GM19397 (cell line): ENCODE data around the gene P2RY1.

Source experiments
- ATAC-seq: cut with Tn5 transposase; IDR thresholded peaks from one replicate; pipeline ENCODE4 v1.9.1; 2021; ENCODE audit warnings: mild to moderate bottlenecking, moderate library complexity; ENCODE audit not compliant: unreplicated experiment

Gene P2RY1, protein sequence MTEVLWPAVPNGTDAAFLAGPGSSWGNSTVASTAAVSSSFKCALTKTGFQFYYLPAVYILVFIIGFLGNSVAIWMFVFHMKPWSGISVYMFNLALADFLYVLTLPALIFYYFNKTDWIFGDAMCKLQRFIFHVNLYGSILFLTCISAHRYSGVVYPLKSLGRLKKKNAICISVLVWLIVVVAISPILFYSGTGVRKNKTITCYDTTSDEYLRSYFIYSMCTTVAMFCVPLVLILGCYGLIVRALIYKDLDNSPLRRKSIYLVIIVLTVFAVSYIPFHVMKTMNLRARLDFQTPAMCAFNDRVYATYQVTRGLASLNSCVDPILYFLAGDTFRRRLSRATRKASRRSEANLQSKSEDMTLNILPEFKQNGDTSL

DNA sequence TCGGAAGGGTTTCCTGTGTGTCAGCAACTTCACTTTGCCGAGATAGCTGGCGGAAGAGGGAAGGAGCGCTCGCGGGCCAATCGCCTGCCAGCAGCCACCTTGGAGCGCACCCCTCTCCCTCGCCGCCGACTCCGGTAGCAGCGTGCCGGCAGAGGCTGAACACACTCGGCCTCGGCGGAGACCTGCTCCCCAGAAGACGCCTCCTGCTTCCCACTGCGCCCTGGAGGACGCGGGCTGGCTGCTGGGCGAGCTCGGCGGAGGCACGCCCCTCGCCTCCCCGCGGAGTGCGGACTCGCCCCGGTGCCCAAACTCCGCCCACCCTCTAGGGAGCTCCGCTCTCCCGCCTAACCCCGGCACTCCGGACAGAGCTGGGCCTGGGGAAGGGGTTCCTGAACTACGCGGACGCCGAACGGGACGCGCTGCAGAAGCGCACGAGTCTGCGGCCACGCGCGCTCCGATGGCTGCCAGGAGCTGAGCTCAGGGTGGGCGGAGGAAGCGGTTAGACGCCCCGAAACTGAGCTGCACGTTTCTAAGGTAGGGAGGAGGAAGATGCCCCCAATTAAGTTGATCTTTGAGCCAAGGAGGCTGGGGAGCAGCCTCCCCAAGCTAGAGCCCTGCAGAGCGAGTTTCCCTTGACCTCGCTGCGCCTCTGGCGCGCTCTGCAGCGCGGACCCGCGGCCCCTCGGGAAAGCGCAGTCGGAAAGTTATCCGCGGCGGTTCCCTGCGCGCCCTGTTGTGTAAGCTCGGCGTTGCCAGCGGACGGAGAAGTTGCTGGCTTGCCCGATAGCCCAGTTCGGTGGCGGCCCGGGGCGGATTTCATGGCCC is at the start of gene P2RY1:
Gene P2RY1, plus strand, starts transcription at position 356 of the 825 bp plus-strand sequence. CDS start 652 bp downstream, outside the sequence.
- peak; percentile 76 for ATAC-seq

DNA sequence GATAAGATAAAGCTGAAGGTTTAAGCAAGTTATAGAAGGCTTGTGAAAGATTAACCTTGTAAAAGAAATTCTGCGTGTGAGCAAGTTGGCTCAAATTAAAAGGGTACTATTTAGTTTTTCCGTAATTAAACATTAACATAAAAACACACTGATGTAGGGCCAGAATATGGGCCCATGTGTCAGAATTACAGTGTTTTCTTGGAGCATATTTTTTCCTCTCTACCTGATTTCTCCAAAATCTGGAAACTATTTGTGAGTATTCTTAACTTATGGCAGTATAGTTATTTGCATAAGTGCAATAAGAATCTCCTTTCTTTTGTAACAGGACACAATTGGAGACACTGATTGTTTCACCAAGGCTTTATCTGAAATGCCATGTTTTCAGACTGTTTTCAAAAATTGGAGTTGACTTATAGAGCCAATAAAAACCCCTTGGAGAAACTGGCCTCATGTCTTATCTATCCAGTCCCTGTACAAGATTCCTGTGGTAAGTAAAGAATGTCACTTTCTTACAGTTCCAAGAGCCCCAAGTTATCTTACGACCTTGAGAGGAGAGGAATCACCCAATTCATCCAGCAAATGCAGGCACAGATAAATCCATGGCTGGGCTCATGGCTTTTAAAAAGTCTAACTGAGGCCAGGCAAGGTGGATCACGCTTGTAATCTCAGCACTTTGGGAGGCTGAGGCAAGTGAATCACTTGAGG is 47.8 kb upstream of the P2RY1 start:
- ATAC-seq, result no peak

DNA sequence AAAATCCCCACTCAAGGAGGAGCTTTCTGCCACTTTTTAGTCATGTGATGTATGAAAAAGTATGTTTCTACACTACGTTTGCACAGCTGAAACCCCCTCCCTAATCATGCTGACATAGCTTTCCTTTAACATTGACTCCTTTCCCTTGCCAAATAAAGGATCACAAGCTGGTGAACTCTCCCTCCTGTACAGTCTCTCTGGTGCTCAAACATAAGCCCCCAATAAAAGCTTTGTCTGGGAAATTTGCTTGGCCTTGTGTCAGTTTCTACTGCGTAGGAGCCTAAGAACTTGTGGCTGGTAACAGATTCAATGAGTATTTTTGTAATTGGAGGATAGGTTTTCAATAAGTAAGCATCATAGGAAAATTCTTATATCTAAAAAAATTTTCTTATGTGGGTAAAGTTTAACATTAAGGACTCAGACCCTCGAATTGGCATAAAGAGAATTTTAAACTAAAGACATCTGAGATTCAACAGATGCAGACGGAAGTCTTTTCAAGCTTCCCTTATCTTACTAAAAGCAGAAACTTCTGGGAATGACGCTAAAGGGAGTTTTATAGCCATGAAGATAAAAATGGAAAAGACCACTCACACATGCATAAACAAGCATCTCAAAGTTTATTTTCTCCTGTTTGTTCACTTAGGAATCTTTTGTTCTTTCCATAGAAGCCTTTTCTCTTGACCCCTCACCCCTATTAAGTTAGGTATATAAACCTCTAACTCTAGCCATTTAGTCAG is 44.1 kb upstream of the P2RY1 start:
- no peak for ATAC-seq

GRCh38 chr3:152793969-152794368 is 41.0 kb upstream of the P2RY1 start:
- no peak for ATAC-seq

DNA sequence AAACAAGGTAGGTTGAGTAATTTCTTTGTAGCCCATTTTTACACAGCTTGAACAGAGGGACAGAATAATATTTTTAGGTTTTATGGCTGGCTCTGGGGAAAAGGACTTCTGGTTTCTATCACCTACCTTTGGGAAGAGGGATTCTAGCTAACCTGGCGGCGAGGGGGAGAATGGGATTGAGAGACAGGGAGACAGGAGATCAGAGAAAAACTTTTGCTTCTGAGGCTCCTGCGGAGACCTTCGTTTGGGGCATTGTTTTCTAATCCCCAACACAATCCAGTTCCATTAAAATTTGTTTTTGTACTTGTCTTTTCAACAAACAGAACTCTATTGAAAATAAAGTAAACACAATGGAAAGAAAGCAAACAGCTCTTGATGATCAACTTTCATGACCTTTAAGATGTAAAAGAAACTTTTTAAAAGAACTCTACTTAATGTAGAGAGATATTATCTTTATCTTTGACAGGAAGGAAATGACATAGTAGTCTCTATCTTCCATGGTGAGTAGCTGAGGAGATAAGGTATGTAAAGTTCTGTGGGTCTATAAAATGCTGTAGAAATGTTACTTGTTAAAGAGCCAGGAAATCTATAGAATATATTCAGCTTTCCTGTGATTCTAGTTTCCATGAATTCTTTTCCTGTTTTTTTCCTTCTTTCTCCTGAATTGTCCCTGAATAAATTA is 37.0 kb upstream of the P2RY1 start:
- no peak for ATAC-seq

DNA sequence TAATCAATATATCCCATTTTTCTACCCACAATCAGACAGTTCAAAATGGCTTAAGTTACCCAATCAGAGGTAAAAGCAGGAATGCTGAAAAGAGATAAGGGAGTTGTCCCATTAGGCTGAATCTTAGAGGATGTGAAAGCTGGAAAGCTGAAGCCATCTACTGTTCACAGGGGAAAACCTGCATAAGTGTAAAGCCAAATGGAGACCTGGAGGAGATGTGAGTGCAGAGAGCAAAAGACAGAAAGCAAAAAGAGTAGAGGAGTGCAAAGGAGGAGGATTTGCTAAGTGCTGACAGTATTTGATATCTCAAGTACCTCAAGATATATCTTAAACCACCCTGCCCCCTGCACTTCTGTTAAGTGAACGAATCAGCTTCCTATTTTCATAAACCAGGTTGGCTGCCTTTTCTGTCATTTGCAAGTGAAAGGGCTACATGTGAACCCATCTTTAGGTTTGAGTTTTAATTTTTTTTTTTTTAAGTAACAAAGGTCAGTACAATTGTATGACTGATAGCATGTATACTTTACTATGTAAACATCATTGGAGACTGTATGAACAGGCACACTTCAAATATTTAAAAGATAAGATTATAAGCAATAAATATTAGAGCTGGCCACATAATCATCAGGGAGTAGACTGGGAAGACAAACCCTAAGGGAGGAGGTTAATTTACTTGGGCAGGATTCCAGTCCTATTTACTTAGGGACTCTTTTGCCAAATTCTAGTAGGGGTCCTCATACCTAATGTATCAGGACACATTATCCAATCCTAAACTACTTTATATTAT is 22.8 kb upstream of the P2RY1 start:
- no peak for ATAC-seq

DNA sequence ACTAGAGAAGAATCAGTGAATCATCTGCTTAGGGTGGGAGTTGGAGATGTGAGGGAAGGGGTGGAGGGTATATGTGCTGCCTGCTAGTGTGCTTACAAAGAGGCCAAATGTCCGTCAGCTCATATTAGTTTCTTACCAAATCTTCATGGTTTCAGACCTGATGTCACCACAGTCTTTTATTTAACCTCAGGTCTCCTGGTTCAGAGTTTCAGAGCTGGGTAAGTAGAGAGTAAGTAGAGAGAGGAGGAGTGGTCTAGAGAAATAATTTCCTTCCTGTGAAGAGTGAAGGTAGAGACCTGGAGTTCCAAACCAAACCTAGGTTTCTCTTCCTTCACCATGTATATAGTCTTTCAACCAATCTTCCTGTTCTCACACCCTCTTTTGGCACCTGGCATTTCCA is 17.5 kb upstream of the P2RY1 start:
- ATAC-seq, result no peak

DNA sequence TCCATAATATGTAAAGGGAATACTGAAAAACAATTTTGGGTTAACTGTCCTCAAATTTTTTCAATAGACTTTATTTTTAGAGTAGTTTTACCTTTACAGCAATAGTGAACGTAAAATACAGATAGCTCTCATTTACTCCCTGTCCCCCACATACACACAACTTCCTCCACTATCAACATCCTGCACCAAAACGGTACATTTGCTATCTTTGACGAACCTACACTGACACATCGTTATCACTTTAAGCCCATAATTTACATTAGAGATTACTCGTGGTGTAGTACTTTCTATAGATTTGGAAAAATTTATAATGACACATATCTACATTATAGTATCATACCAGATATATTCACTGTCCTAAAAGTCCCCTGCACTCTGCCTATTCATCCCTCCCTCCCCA is 16.9 kb upstream of the P2RY1 start:
- ATAC-seq, result no peak

- ATAC-seq, result no peak
These were observed 11.8 kb upstream of the P2RY1 start for GRCh38 chr3:152823173-152823572.

- ATAC-seq, result no peak
These were observed 11.2 kb upstream of the P2RY1 start for GRCh38 chr3:152823781-152824180.

GRCh38 chr3:152825566-152825965 is 9.4 kb upstream of the P2RY1 start:
- no peak for ATAC-seq

DNA sequence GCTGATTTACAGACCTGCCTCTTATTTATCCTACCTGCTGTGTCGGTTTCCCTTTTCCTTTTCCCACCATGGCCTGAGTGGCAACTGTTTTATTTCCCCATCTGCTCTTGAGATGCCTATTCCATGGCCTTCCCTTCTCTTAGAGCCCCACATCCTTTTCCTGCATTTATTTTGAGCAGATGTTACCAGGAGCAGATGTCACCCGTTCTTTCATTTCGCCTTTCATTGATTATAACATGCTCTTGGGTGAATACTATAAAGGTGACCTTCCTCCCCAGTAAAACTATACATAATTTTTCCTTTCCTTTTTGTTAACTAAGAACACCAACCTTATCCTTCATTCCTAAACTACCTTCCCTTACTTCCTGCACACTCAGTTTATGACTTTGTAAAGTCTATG is 8.5 kb upstream of the P2RY1 start:
- ATAC-seq, result no peak

- ATAC-seq, result no peak
These were observed 7.6 kb upstream of the P2RY1 start for GRCh38 chr3:152827313-152827712.

- ATAC-seq, result no peak
These were observed 6.7 kb upstream of the P2RY1 start for GRCh38 chr3:152828075-152828840.

DNA sequence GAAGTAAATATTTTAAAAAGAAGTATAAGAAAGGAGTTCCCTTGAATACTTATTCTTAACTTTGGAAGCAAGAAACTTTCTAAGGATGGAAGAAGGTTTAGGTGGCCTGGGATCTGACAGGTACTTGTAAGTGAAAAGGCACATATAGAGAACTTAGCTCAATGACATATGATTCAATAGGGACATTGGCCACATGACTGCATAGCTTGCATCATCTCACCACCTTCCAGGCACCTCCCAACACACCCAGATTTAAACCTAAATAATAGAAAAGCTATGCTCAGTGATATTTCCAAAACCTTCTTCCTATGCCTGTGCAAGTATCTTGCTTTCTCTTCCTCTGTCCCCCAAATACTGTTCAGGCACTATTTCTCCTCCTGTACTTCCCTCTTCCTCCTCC is 4.7 kb upstream of the P2RY1 start:
- ATAC-seq, result no peak

DNA sequence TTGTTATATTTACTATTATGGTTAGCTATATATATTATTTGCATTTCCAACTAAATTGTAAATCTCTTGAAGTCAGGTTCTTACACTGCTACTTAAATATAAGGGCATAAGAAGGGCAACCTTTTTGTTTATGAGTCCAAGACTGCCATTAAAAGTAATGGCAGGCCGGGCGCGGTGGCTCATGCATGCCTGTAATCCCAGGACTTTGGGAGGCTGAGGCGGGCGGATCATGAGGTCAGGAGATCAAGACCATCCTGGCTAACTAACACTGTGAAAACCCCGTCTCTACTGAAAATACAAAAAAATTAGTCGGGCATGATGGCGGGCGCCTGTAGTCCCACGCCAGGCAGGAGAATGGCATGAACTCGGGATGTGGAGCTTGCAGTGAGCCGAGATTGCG is 2.9 kb upstream of the P2RY1 start:
- no peak for ATAC-seq

GRCh38 chr3:152833089-152833488 is 1.8 kb upstream of the P2RY1 start:
- no peak for ATAC-seq

DNA sequence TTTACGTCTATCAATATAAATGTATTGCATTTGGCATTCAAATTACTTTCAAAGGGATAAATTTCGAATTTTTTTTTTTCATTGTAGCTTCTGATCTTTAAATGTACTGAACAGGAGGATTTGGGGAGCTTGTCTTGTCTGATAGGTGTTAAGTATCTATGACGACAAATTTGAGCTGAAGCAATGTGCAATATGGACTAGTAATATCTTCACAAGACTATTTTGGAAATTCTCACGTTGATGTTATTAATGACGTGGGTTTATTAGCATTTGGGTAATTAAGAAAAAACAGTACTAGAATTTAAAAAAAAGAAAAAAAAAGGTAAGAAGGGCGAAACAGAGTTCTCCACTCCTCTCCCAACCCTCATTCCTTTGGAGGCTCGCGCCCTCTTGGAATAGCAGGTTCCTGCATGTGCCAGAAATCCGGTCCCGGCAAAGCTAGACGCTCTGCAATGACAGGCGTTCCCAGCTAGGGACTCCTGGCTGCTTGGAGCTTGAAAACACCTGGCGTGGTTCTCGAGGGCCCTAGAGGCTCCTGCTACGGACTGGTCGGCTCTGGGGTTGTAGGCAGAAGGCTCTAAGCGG is 648 bp upstream of the P2RY1 start:
- no peak for ATAC-seq
